ENCODE measurements around the gene APBA1. TPM values are rescaled to one million over a fixed set of nuclear protein-coding genes. Genes with fewer than 3 reads are reported as not detected.

The APBA1 gene
- polyA plus RNA-seq, 1 donor (not counting 4 experiments of a cell fraction or from before 2014, with no cell fraction given) = 0.66 TPM

GRCh38 chr9:69689991-69690538 lies 17.9 kb upstream of the APBA1 start:
- no peak overlapping the region for H3K4me2 ChIP-seq (ENCODE audit: control insufficient read depth, extremely low read depth, insufficient read depth, low read depth, low read length)
- no peak overlapping the region for H3K4me3 ChIP-seq (ENCODE audit: control insufficient read depth in 2 of 3, extremely low read depth in 1 of 3, insufficient read depth in 2 of 3, low read depth in 1 of 3, low read length in 3 of 3)
- DNase-seq (ENCODE audit: low read depth, low spot score) (no peak), FAIRE-seq (no peak)
- no peaks in the 10 kb centered on the region for H3K27me3 ChIP-seq (ENCODE audit: control insufficient read depth, extremely low read depth, insufficient read depth, low read length)
- H3K36me3 ChIP-seq (ENCODE audit: control insufficient read depth in 2 of 2, extremely low read depth in 1 of 2, insufficient read depth in 2 of 2, low read length in 2 of 2) = no peaks in the 10 kb centered on the region
- no peak overlapping the region for H2AFZ ChIP-seq (ENCODE audit: control insufficient read depth, low read length)
- no peaks in the 10 kb centered on the region for H3K79me2 ChIP-seq (ENCODE audit: control insufficient read depth, insufficient read depth, low read length)
- no peak overlapping the region for H3K9ac ChIP-seq (ENCODE audit: control insufficient read depth, extremely low read depth, insufficient read depth, low read length)
- no peaks in the 10 kb centered on the region for H3K9me3 ChIP-seq (ENCODE audit: control insufficient read depth, low read depth, low read length)
- no peaks in the 10 kb centered on the region for H3K9me1 ChIP-seq (ENCODE audit: control insufficient read depth, extremely low read depth, insufficient read depth, low read length)
- no peak overlapping the region for H3K27ac ChIP-seq (ENCODE audit: control insufficient read depth, insufficient read depth, low read length)
- H3K4me1 ChIP-seq (ENCODE audit: control insufficient read depth, extremely low read depth, insufficient read depth, low read length) = no peaks in the 10 kb centered on the region
- H4K20me1 ChIP-seq (ENCODE audit: control insufficient read depth, extremely low read depth, insufficient read depth, low read length) = no peaks in the 10 kb centered on the region
- dilution Hi-C loops (cut with MboI; ENCODE audit: extremely low pct_ligation_motif_present, low sequenced_read_pairs) = no loop called here
- TF ChIP-seq, protein P1, sequence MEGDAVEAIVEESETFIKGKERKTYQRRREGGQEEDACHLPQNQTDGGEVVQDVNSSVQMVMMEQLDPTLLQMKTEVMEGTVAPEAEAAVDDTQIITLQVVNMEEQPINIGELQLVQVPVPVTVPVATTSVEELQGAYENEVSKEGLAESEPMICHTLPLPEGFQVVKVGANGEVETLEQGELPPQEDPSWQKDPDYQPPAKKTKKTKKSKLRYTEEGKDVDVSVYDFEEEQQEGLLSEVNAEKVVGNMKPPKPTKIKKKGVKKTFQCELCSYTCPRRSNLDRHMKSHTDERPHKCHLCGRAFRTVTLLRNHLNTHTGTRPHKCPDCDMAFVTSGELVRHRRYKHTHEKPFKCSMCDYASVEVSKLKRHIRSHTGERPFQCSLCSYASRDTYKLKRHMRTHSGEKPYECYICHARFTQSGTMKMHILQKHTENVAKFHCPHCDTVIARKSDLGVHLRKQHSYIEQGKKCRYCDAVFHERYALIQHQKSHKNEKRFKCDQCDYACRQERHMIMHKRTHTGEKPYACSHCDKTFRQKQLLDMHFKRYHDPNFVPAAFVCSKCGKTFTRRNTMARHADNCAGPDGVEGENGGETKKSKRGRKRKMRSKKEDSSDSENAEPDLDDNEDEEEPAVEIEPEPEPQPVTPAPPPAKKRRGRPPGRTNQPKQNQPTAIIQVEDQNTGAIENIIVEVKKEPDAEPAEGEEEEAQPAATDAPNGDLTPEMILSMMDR (optimal IDR thresholded peaks at IDR 0.05 in 1 of 3, IDR thresholded peaks at IDR 0.05 in 1 of 3, conservative IDR thresholded peaks at IDR 0.05 in 1 of 3; ENCODE audit: extremely low read depth in 1 of 3, insufficient read depth in 2 of 3, low read length in 3 of 3) = no peak
- no peak for TF ChIP-seq EZH2 (IDR thresholded peaks at IDR 0.05; ENCODE audit: low read length)

GRCh38 chr9:69683927-69684326 lies 11.8 kb upstream of the APBA1 start:
- H3K27ac ChIP-seq (ENCODE audit: control insufficient read depth, insufficient read depth, low read length) = no peak overlapping the region
- H3K4me2 ChIP-seq (ENCODE audit: control insufficient read depth, extremely low read depth, insufficient read depth, low read depth, low read length) = no peak overlapping the region
- no peak overlapping the region for H2AFZ ChIP-seq (ENCODE audit: control insufficient read depth, low read length)
- H3K79me2 ChIP-seq (ENCODE audit: control insufficient read depth, insufficient read depth, low read length) = no peaks in the 10 kb centered on the region
- no peak for FAIRE-seq
- no peaks in the 10 kb centered on the region for H3K27me3 ChIP-seq (ENCODE audit: control insufficient read depth, extremely low read depth, insufficient read depth, low read length)
- H3K9me3 ChIP-seq (ENCODE audit: control insufficient read depth, low read depth, low read length) = no peaks in the 10 kb centered on the region
- TF ChIP-seq EZH2 (IDR thresholded peaks at IDR 0.05; ENCODE audit: low read length) = no peak
- TF ChIP-seq, protein P1 (optimal IDR thresholded peaks at IDR 0.05 in 1 of 3, IDR thresholded peaks at IDR 0.05 in 1 of 3, conservative IDR thresholded peaks at IDR 0.05 in 1 of 3; ENCODE audit: extremely low read depth in 1 of 3, insufficient read depth in 2 of 3, low read length in 3 of 3) = no peak
- H3K4me1 ChIP-seq (ENCODE audit: control insufficient read depth, extremely low read depth, insufficient read depth, low read length) = no peaks in the 10 kb centered on the region
- no peak for DNase-seq (ENCODE audit: low read depth, low spot score)
- no peak overlapping the region for H3K4me3 ChIP-seq (ENCODE audit: control insufficient read depth in 2 of 3, extremely low read depth in 1 of 3, insufficient read depth in 2 of 3, low read depth in 1 of 3, low read length in 3 of 3)
- no peaks in the 10 kb centered on the region for H4K20me1 ChIP-seq (ENCODE audit: control insufficient read depth, extremely low read depth, insufficient read depth, low read length)
- dilution Hi-C loops (cut with MboI; ENCODE audit: extremely low pct_ligation_motif_present, low sequenced_read_pairs) = no loop called here
- H3K9ac ChIP-seq (ENCODE audit: control insufficient read depth, extremely low read depth, insufficient read depth, low read length) = no peak overlapping the region
- H3K36me3 ChIP-seq (ENCODE audit: control insufficient read depth in 2 of 2, extremely low read depth in 1 of 2, insufficient read depth in 2 of 2, low read length in 2 of 2) = no peaks in the 10 kb centered on the region
- H3K9me1 ChIP-seq (ENCODE audit: control insufficient read depth, extremely low read depth, insufficient read depth, low read length) = no peaks in the 10 kb centered on the region

Data from keratinocyte (primary cell).